Fibroblast of skin of abdomen (primary cell): ENCODE data around the gene PLOD2.
"Not testable (repeated sequence)": the region's sequence is repeated elsewhere in the genome, so short reads cannot be mapped to it uniquely, and the experiment has no call there.

Experiments used
- DNase-seq: peaks from one replicate; pipeline ENCODE4 v3.0.0-alpha.2; 2013

PLOD2 gene

DNA sequence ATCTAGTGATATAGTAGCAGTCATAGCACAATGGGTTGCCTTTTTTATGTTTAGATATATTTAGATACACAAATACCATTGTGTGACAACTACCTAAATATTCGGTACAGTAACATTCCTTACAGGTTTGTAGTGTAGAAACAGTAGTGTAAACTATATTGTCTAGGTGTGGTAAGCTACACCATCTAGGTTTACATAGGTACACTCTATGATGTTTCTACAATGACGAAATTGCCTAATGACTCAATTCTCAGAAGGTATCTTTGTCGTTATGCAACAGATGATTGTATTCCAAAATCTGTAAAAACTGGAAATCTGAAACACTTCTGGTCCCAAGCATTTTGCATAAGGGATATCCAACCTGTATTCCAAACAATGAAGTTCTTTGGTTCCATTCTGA is 24.3 kb downstream of the PLOD2 start:
- DNase-seq: no peak

DNA sequence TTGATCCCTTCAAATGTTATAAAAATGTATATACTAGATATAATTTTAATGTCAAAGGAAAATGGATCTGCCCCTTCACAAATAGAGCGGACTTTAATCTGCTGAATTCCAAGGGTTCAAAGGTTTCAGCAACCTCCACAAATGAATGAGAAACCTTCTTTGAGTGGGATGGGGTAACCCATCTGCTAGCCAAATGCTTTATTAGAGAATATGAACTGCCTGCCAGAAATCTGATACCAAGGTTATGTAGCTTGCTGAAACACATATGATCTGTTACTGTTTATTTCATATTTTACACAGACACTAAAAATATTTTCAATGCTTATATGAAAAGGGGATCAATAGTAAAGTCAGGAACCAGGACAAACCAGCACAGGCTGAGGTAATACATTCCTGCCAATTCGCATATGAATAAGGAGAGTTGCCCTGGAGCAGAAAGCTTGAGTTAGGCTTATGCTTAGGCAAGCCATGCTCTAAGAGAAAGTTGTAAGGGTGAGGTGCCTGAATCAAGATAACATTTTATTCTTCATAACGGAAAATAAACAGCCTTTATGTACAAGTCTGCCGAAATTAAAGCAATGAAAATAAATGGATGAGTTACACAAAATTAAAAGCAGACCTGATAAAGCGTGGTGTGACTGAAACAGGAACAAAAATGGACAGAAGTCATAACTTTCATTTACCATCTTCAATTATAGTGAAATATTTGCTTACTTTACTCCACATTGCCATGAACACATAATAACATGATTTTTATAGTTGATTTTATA is 26.5 kb downstream of the PLOD2 start:
- DNase-seq: peak; percentile 33

DNA sequence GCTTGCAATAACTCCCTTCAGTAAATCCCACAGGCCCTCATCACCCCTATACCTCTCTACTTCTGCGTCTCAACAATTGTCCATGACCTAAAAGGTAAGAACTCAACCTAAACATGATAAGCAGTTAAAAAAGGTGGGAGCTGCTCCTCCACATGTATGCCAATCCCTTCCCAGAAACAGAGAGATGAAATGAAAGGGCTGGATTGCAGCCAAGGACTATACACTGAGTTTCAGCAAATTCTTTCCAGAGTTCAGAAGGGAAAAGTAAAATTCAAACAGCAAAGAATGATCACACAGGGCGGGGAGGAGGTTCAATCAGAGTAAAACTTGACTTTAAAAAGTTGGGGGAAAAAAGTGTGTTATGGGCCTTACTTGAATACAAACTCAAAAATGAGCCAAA is 27.5 kb downstream of the PLOD2 start:
- peak; percentile 47 for DNase-seq

DNA sequence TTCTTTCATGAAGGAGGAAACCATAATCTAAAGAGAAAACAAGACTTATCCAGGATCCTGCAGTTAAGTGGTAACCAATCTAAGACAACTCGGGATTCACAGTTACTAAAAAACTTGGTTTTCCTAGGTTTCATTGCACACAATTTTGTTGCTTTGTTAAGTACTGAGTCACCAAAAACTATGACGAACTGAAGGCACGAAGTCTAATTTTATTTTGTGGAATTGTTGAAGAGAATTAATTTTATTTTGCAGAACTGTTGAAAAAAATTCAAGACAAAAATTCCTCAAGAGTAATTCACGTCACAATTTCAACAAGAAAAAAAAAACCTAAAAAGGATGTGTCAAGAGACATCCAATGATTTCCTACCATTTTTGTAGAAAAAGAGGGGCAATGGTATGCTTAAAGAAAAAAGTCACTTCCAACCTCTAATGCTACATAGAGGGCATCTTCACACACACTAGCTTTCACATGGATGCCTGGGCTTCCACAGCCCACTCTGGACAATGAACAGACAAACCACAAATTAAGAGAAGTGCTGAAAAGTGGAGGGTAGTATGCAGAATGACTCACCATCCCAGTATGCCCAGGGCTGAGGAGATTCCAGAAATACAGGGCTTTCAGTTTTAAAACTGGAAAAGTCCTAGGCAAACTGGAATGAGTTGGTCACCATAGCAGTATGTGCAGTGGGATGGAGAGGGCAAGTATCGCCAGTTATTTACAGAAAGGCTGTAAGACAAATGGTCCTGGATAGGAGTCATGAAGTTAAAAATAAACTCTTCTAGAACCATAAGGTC is 29.2 kb downstream of the PLOD2 start:
- peak; percentile 92 for DNase-seq

DNA sequence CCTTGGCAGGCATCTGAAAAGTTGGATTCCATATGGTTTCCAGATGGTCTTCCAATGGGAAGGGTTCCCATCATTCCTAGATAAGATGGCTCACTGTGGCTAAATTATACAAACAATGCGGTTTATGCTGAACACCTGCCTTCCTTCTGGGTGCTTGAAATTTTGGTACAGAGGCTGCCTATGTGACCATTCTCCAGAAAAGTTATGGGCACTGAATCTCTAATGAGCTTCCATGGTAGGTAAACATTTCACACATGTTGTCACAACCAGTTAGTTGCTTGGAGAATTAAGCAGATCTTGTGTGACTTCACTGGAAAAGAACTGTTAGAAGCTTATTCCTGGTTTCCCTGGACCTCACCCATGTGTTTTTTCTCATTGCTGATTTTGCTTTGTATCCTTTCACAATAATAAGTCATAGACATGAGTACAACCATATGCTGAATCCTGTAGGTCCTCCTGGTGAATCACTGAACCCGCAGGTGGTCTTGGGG is 30.1 kb downstream of the PLOD2 start:
- peak; percentile 88 for DNase-seq

DNA sequence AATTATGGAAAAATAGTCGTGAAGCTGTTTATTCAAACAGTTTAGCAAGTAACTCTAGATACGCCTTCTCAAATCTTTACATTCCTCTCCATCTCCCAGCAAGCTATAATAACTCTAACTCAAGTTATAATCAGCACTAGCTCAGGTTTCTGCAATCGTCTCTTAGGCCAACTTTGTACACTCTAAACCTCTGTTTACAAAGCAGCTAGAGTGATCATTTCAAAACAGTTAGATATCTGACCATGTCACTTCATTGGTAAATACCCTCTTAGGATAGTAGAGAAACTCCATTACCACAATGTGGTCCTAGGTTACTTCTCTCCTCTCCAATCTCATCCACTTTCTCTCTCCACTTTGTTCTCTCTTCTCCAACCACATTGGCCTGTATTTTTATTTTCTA is 31.2 kb downstream of the PLOD2 start:
- no peak for DNase-seq

DNA sequence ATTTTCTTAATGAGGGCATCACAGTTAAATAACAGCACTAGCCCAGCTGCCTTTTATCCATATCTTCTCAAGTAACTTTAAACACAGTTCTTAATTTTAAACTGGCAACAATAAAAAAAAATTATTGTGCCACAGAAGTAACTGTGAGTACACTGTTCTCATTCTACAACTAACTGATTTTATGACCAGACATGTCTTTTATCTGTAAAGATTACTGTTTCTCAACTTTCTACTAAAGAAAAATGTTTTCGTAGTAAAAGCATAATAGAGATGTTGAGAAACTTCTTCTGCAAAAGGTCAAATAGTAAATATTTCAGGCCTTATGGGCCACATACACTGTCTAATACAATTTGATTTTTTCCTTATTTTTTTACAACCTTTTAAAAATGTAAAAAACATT is 32.0 kb downstream of the PLOD2 start:
- no peak for DNase-seq

DNA sequence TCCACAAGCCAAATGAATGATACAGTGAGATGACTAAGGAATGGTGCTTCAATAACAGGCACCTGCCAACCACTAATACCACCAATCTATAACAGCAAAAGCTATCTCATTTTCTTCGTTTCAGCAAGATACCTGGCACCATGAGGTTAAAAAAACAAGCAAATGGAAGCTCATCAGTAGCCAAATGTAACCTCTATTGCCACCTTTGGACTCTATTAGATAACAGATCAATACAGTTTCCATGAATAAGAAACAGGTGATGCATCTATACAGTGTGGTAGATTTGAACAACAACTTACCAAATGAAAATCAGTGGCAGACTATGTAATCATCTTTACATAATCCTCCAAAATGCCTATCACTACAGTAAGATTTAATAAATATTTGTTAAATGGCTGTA is 32.8 kb downstream of the PLOD2 start:
- DNase-seq: no peak

DNA sequence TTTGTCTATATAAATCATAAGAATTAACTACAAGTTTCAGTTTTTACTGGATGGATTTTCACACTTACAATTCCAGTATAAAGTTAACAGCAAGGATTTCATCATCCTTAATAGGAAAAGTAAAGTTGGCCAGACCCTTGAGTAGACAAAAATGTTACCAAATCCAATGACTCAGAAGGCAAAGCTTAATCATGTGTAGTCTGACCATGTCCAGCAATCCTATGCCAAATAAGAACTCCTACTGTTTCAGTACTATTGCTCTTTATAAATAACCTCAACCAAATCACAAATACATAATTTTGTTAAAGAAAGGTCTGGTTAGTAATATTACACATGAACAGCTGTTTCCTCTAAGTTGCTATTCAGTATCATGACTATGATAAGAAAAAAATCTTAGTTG is 35.0 kb downstream of the PLOD2 start:
- DNase-seq: peak; percentile 95

DNA sequence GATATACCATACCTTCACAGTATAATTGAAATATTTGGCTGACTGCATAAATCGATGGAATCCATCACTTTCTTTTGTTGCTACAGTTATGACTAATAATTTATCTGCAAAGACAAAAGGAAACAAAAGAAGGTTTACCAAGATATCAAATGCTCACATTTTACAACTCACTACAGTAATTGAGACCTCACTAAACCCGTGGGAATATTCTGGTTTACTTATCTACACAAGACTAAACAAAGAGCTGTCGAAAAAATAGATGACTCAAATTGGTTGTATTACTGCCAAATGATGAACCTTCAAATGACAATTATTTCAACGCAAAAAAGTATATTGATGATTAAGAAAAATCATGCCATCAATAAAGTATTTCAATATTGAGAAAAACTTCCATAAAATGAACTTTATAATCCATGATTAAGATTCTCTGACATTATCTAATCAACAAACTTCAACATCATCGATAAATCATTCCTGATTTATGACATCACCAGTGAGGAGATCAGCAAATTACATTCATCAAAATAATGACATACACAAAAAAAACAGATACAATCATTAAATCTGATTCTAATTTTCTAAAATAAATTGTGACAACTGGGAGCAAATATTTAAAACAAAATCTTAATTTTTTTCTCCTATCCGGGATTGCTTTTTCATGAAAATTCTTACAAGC is 36.7 kb downstream of the PLOD2 start:
- no peak for DNase-seq

DNA sequence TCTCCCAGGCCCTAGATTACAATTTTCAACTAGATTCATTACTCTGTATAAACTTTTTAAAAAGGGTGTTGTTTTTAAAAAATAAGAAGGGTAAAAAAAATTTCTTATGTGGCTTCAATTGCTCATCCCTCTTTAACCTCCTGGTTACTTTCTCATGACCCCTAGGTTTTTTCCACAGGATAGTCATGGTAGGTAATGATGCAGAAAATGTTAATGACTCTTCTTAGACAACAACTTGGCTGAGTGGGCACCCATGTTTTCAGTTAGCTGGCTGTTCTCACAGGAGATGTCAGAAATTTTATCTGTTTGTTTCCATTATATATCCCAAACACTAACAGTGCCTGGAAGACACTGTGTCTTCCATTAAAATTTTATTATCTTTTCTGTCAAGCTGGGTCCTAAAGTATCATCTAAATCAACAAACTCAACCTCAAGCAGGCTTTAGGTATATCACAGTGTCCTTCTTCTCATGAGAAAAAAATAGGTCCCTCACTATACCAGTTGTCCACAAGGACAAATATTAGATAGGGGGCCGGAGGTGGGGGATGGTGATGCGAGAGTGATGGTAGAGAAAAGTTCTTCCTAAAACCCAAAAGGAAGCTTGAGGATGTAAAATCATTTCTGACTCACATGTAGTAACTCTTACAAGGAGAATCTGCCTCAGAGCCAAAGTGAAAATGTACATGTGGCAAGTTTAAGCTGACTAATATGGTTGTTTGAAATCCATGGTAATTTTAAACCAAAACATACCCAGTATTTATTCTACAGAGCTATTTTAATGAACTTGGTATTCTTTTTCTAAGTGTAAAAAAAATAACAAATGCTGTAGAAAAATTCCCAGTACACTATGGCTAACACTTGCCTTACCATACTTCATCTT is 43.3 kb downstream of the PLOD2 start:
- peak; percentile 89 for DNase-seq

DNA sequence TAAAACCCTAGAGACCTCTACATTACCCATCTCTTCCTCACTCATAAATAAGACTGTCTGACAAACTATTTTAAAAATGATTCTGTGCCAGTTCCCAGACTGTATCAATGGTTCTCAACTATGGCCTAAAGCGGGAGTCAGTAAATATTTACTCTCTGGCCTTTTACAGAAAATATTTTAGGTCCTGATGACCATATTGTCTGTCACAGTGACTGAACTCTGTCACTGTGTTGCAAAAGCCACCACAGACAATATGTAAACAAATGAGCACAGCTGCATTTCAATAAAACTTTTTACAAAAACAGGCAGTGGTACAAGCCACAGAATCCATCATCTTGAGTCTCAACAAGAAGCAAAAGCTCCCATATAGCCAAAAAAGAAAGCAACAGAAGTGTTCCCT is 45.4 kb downstream of the PLOD2 start:
- no peak for DNase-seq

DNA sequence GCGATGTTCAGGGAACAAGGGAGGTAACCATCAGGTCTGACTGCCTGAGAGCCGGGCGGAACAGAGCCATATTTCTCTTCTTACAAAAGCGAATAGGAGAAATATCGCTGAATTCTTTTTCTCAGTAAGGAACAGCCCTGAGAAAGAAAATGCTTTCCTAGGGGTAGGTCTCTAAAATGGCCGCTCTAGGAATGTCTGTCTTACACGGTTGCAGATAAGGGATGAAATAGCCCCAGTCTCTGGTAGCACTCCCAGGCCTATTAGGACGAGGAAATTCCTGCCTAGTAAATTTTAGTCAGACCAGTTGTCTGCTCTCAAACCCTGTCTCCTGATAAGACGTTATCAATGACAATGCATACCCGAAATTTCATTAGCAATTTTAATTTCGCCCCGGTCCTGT is 47.2 kb downstream of the PLOD2 start:
- DNase-seq: not testable (repeated sequence)

DNA sequence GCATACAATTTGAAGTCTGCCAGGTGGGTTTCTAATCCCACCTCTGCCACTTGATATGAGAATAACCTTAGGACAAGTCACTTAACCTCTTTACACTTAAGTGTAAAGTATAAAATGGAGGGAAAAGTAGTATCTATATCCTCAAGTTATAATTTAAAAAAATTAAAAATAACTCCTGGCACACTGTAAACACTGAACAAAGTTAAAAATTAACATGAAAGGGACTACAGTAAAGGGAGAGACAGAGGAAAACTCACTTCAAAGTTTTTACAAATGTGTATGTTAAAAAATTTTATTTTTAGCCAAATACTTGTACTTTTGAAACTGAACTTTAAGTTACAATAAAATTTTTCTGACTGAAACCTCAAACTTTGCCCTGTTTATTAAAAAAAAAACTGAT is 49.6 kb downstream of the PLOD2 start:
- no peak for DNase-seq

DNA sequence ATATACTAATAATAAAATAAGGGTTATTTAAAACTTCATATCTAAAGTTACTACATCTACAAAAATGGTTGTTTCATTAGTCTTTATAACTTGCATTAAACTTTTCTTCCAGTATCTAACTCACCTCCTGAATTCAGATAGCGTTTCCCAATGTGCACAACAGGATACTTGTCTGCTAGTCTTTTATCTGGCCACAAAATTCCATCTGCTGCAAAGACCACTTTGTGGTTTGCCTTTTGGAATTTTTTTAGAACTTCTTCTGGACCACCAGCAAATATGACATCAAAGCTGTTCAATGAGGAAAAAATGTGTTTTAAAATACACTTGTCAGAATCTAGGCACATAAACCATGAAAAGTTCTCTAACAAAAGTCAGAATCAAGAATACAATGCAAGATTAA is 50.8 kb downstream of the PLOD2 start:
- DNase-seq: peak; percentile 52

DNA sequence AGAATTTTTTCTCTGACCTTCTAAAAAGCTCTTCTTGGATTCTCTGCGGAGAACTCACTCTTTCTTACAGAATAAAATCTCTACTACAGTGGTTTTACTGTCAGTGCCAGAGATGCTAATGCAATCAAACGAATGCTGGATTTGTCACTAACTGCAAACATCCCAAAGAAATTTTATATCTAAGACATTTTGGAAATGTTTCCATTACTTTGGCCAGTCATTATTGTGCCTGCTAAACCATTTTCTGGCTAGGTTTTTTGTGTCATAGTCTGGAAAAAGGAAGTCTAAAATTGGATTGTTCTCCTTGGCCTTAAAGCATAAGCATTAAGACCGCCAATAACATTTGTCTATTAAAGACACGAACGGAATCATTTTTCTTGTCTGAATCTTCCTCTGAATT is 54.0 kb downstream of the PLOD2 start:
- no peak for DNase-seq

DNA sequence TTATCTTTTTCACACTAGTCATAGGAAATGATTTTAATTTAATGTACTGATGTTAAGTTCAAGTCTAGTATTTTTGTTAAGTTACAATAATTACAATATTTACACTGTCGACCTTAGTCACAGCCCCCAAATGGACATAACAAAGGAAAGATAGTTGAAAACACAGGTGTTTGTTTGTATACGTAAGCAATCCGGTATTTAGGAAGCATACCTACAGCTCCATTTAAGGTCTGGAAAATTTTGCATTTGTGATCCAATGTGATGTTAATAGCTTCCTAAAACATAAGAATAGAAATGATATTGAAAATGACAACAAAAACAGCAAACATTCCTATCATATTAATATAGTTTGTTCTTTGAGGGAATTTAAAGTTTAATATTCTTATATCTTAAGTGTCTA is 56.9 kb downstream of the PLOD2 start:
- DNase-seq: no peak

DNA sequence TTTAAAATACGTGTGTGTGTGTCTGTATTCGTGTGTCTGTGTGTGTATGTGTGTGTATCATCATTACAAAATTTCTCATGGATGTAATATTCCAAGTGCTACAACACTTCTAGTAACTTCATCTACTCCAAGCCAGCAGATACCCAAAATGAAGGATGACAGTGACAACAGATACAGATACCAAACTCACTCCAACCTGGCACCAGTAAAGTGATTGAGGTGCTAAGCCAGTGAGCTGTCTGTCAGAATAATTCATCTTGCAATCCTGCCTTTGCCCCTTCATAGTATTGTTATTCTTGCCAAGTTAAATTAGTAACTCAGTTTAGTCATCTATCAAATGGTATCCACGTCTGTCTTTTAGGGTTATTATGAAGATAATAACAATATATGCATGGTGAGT is 58.1 kb downstream of the PLOD2 start:
- no peak for DNase-seq

DNA sequence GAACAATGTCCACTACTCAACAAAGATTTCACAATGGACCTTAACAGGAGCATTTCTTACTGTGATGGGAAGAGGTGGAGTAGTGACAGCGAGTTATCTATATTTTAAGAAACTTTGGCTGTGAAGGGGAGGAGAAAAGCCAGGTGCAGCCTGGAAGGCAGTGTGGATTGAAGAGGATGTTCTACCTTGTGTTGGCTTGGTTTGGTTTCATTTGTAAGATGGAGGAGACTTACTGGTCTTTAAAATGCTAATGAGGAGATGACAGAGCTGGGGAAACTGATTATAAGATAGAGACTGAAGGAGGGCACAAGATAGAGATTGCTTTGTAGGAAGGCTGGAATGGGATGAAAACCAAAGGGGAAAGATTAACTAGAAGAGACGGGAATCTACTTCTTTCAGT is 59.4 kb downstream of the PLOD2 start:
- DNase-seq: no peak

DNA sequence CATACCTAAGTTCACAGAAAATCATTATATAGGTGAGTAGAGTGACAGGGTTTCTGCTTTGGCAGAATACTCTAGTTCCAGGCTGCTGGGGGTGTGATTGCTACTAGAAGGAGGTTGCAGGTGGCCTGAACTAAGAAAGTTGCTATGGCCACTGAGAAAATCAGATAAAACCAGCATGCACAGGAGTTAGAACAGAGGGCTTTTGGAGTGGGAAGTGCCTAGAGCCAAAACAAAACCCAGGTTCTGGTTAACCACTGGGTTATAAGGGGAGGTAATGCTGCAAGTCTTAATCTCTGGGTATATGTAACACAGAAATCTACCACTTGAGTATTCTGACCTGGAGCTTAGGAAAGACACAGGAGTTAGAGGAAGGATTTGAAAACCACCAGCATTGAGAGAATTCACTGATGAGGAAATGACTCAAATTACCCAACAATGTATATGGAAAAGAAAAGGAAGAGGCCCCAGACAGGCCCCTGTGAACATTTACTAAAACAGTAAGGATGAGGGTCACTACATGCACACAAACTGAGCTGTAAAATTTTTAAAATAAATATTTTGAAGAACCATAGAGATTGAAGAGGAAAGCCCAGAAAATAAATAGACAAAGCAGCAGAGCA is 60.0 kb downstream of the PLOD2 start:
- DNase-seq: no peak

DNA sequence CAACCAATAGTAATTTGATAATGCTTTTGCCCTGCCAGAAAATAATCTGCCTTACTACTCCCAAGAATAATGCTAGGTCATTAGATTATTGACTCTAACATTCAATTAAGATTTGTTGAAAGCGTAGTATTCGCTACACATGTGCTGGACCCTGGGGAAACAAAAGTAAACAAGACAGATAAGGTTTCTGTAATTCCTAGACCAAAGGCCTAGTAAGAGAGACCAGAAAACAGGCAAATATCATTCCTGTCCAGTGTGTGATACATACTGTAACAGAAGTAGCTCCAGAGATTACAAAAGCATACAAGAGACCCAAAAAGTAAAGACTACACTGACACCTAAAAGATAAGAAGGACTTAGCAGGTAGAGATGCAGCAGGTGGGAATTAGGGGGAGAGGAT is 60.8 kb downstream of the PLOD2 start:
- DNase-seq: no peak

DNA sequence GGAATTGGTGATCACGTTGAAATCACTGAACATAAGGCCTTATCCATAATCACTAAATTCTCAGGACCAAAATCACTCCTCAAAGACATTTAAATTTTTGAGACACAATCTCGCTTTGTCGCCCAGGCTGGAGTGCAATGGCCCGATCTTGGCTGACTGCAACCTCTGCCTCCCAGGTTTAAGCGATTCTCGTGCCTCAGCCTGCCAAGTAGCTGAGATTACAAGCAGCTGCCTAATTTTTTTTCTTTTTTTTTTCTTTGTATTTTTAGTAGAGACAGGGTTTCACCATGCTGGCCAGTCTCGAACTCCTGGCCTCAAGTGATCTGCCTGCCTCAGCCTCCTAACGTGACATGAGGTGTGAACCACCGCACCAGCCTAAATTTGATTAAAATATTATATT is 61.7 kb downstream of the PLOD2 start:
- no peak for DNase-seq
